H1 (cell line): ENCODE results near the gene ZFP64. TPM values are rescaled to one million over a fixed set of nuclear protein-coding genes. Genes with fewer than 3 reads are reported as not detected.
A peak's percentile ranks its signal among the peaks of the same experiment; 100 is the strongest.

Experiments used
- CBX8 ChIP-seq: fragments of 300-800, 300-1000 bp; sonication (generic); IDR thresholded peaks from 2 replicates; pipeline ENCODE4 v1.7.1; 2016; ENCODE audit warnings: low read depth, low read length, borderline replicate concordance
- CREB1 ChIP-seq: IDR thresholded peaks from 2 replicates; pipeline ENCODE4 v1.6.1; 2012; ENCODE audit warnings: inconsistent platforms
- E2F6 ChIP-seq: IDR thresholded peaks from 2 replicates; pipeline ENCODE4 v1.6.1; 2012; ENCODE audit warnings: inconsistent platforms
- EZH2 ChIP-seq: fragments of 200-600 bp; sonication (generic); IDR thresholded peaks from 2 replicates; pipeline ENCODE4 v1.7.1; 2012; ENCODE audit warnings: low read depth, mild to moderate bottlenecking, moderate library complexity, low read length, inconsistent platforms; ENCODE audit not compliant: severe bottlenecking
- HDAC2 ChIP-seq, 2 experiments: fragments of 300-600 bp in 1 of 2; sonication (generic) in 1 of 2; IDR thresholded peaks; 2 replicates each; pipeline ENCODE4 v1.6.1; 2011 to 2012; ENCODE audit warnings: low read depth in 2 of 2, low read length in 2 of 2, mild to moderate bottlenecking in 2 of 2, moderate library complexity in 2 of 2, borderline replicate concordance in 1 of 2, inconsistent platforms in 1 of 2
- JUND ChIP-seq: IDR thresholded peaks from 2 replicates; pipeline ENCODE4 v1.6.1; 2011; ENCODE audit warnings: mild to moderate bottlenecking, improper control_type of control experiment, low read length
- KDM1A ChIP-seq: fragments of 200-600, 300-600 bp; sonication (generic); IDR thresholded peaks from 2 replicates; pipeline ENCODE4 v1.7.1; 2016; ENCODE audit warnings: mild to moderate bottlenecking, low read length, borderline replicate concordance
- RAD21 ChIP-seq, 2 experiments: IDR thresholded peaks in 1 of 2; conservative IDR thresholded peaks in 1 of 2; 2 replicates each; pipeline ENCODE4 v1.6.1; 2011; ENCODE audit warnings: low read depth in 2 of 2, low read length in 2 of 2, improper control_type of control experiment in 1 of 2, inconsistent platforms in 1 of 2, mild to moderate bottlenecking in 1 of 2, moderate library complexity in 1 of 2
- RFX5 ChIP-seq: IDR thresholded peaks from 2 replicates; pipeline ENCODE4 v1.6.1; 2011; ENCODE audit warnings: low read depth, low read length, improper control_type of control experiment, borderline replicate concordance
- RXRA ChIP-seq: IDR thresholded peaks from 2 replicates; pipeline ENCODE4 v1.6.1; 2011; ENCODE audit warnings: low read depth, mild to moderate bottlenecking, low read length, moderate library complexity; ENCODE audit not compliant: insufficient read depth
- SP1 ChIP-seq: IDR thresholded peaks from 2 replicates; pipeline ENCODE4 v1.6.1; 2011; ENCODE audit warnings: low read depth, low read length
- TAF1 ChIP-seq: IDR thresholded peaks from 2 replicates; pipeline ENCODE4 v1.6.1; 2011; ENCODE audit warnings: mild to moderate bottlenecking, low read depth, low read length
- TAF7 ChIP-seq: optimal IDR thresholded peaks from 2 replicates; pipeline ENCODE3; 2011; ENCODE audit warnings: low read depth, mild to moderate bottlenecking, inconsistent platforms, low read length, moderate library complexity, borderline replicate concordance
- TCF12 ChIP-seq: IDR thresholded peaks from 2 replicates; pipeline ENCODE4 v1.6.1; 2011; ENCODE audit warnings: low read depth, mild to moderate bottlenecking, low read length
- USF2 ChIP-seq: IDR thresholded peaks from 2 replicates; pipeline ENCODE4 v1.6.1; 2011; ENCODE audit warnings: low read length, improper control_type of control experiment
- YY1 ChIP-seq: IDR thresholded peaks from 2 replicates; pipeline ENCODE4 v1.6.1; 2011; ENCODE audit warnings: low read depth, mild to moderate bottlenecking, low read length
- polyA plus RNA-seq, 7 experiments: library from polyadenylated mRNA; depleted of rRNA in 3 of 7; stranded (reverse) in 5 of 7; unstranded in 2 of 7; fragments of >200 nt in 5 of 7; fragments of 200-250 nt in 2 of 7; gene quantifications; 1 replicate in 5 of 7; 2 replicates in 1 of 7; 4 replicates in 1 of 7; pipeline versions ENCODE4 v1.2.1 to v1.2.3, GENCODE V29; 2011 to 2013; ENCODE audit warnings: missing spikeins in 2 of 7, mixed read lengths in 2 of 7
- total RNA-seq: library from RNA; stranded (reverse); fragmentation: NEBNext Ultra II Directional; extraction: Animal tissue kit (Norgen Biotek cat#: 25700); gene quantifications from 2 replicates; pipeline ENCODE4 v1.2.1, GENCODE V29; 2021
- TF ChIP-seq, protein P1 (sequence below), 3 experiments: IDR thresholded peaks; 1 replicate in 2 of 3; 2 replicates in 1 of 3; pipeline versions ENCODE4 v1.5.1 to v1.6.1; 2011; ENCODE audit warnings: low read length in 3 of 3, mild to moderate bottlenecking in 3 of 3, inconsistent platforms in 2 of 3, low read depth in 1 of 3, moderate library complexity in 1 of 3; ENCODE audit not compliant: insufficient read depth in 1 of 3; ENCODE audit errors: control extremely low read depth in 1 of 3

ZFP64 gene
- total and polyA plus RNA-seq, 2 of the 8 experiments (the other 6 are each of a cell fraction or from before 2014, with no cell fraction given): 25.3 to 43.7 TPM

GRCh38 chr20:52105442-52106422 lies 85.8 kb downstream of the ZFP64 start (continued):
- TF ChIP-seq TAF7 (peak; percentile 32), CBX8 (no peak), JUND (no peak), TAF1 (peak; percentile 31; the same call in 1 of the 2 replicates), TCF12 (0 out of 2 replicates have a peak, but pooled peaks have one; percentile 1), SP1 (peak; percentile 38; the same call in 1 of the 2 replicates), KDM1A (0 out of 2 replicates have a peak, but pooled peaks have one; percentile 32), RAD21 (IDR thresholded peaks at IDR 0.05 in 1 of 2, conservative IDR thresholded peaks at IDR 0.05 in 1 of 2; ENCODE audit: low read depth in 2 of 2, low read length in 2 of 2) (peak; percentile 0 to 11; a peak in 1 of 4 replicates), RXRA (no peak), YY1 (no peak), RFX5 (no peak), E2F6 (peak; percentile 62; the same call in 1 of the 2 replicates), EZH2 (no peak), CREB1 (peak; percentile 56), USF2 (peak; percentile 39; the same call in 1 of the 2 replicates), HDAC2 (IDR thresholded peaks at IDR 0.05; ENCODE audit: borderline replicate concordance in 1 of 2, low read depth in 2 of 2, low read length in 2 of 2) (peak in 1 of 2 experiments; percentile 0; a peak in 2 of 4 replicates)
- TF ChIP-seq, protein P1, sequence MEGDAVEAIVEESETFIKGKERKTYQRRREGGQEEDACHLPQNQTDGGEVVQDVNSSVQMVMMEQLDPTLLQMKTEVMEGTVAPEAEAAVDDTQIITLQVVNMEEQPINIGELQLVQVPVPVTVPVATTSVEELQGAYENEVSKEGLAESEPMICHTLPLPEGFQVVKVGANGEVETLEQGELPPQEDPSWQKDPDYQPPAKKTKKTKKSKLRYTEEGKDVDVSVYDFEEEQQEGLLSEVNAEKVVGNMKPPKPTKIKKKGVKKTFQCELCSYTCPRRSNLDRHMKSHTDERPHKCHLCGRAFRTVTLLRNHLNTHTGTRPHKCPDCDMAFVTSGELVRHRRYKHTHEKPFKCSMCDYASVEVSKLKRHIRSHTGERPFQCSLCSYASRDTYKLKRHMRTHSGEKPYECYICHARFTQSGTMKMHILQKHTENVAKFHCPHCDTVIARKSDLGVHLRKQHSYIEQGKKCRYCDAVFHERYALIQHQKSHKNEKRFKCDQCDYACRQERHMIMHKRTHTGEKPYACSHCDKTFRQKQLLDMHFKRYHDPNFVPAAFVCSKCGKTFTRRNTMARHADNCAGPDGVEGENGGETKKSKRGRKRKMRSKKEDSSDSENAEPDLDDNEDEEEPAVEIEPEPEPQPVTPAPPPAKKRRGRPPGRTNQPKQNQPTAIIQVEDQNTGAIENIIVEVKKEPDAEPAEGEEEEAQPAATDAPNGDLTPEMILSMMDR (IDR thresholded peaks at IDR 0.05; ENCODE audit: control extremely low read depth in 1 of 3, insufficient read depth in 1 of 3, low read depth in 1 of 3, low read length in 3 of 3): peak in 2 of 3 experiments; percentile 44 to 52; a peak in 3 of 4 replicates
